Measurements from ENCODE around the gene RHOV. TPM values are rescaled to one million over a fixed set of nuclear protein-coding genes. Genes with fewer than 3 reads are reported as not detected.

RHOV gene
- 1.8 TPM for total RNA-seq (ENCODE audit: unreplicated experiment)
- long read RNA-seq: 0 reads

- H3K4me1 Mint-ChIP-seq (ENCODE audit: low read depth, unreplicated experiment): no peaks in the 10 kb centered on the region
- H3K9me3 Mint-ChIP-seq (ENCODE audit: unreplicated experiment): peaks cover 2% of the 10 kb centered on the region
- H3K27me3 Mint-ChIP-seq (ENCODE audit: unreplicated experiment): peaks cover 10% of the 10 kb centered on the region
- H3K36me3 Mint-ChIP-seq (ENCODE audit: unreplicated experiment): no peaks in the 10 kb centered on the region
- peak; percentile 70 for DNase-seq
- TF ChIP-seq CTCF (IDR thresholded peaks at IDR 0.05; ENCODE audit: partially characterized antibody, unreplicated experiment): no peak
- H3K4me3 Mint-ChIP-seq (ENCODE audit: unreplicated experiment): peak within 1 kb of the TSS; percentile 89
- peak within 1 kb of the TSS; percentile 77 for H3K27ac Mint-ChIP-seq (ENCODE audit: unreplicated experiment)
Observed at GRCh38 chr15:40873694-40874561, at the start of gene RHOV. TSS of gene RHOV (minus strand) at chr15:40874234. CDS start at chr15:40874139, 95 bp downstream.

- Mint-ChIP-seq H3K9me3 (ENCODE audit: unreplicated experiment) (peaks cover 26% of the 10 kb centered on the region), H3K36me3 (ENCODE audit: unreplicated experiment) (no peaks in the 10 kb centered on the region), H3K27me3 (ENCODE audit: unreplicated experiment) (peaks cover 29% of the 10 kb centered on the region), H3K4me3 (ENCODE audit: unreplicated experiment) (no peak overlapping the region), H3K4me1 (ENCODE audit: low read depth, unreplicated experiment) (peaks cover 21% of the 10 kb centered on the region), H3K27ac (ENCODE audit: unreplicated experiment) (no peak overlapping the region)
- TF ChIP-seq CTCF (IDR thresholded peaks at IDR 0.05; ENCODE audit: partially characterized antibody, unreplicated experiment): no peak
- DNase-seq: no peak
Observed at GRCh38 chr15:40923551-40923950, 49.5 kb upstream of the RHOV start.

DNA sequence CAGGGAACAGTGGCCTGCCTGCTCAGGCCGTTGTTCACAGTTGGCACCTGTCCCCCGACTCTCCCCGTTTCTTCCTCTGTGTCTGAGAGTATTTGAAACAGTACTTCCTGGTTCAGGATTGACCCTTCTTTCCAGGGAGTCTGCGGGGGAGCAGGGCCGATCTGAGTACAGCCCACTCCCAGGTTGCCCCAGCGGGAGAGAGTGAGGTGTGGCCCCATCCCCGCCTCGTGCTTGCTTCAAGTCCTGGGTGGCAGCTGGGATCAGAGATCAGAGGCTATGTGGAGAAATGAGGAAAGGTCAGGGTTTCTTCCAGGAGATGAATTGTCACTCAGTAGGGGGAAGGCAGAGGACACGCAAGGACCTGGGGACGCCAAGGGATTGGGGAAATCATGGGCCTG is 48.6 kb upstream of the RHOV start:
- TF ChIP-seq CTCF (IDR thresholded peaks at IDR 0.05; ENCODE audit: partially characterized antibody, unreplicated experiment): no peak
- peaks cover 29% of the 10 kb centered on the region for H3K27me3 Mint-ChIP-seq (ENCODE audit: unreplicated experiment)
- peaks cover 26% of the 10 kb centered on the region for H3K9me3 Mint-ChIP-seq (ENCODE audit: unreplicated experiment)
- peaks cover 24% of the 10 kb centered on the region for H3K4me1 Mint-ChIP-seq (ENCODE audit: low read depth, unreplicated experiment)
- no peak overlapping the region for H3K27ac Mint-ChIP-seq (ENCODE audit: unreplicated experiment)
- no peak for DNase-seq
- H3K36me3 Mint-ChIP-seq (ENCODE audit: unreplicated experiment): no peaks in the 10 kb centered on the region
- no peak overlapping the region for H3K4me3 Mint-ChIP-seq (ENCODE audit: unreplicated experiment)

DNA sequence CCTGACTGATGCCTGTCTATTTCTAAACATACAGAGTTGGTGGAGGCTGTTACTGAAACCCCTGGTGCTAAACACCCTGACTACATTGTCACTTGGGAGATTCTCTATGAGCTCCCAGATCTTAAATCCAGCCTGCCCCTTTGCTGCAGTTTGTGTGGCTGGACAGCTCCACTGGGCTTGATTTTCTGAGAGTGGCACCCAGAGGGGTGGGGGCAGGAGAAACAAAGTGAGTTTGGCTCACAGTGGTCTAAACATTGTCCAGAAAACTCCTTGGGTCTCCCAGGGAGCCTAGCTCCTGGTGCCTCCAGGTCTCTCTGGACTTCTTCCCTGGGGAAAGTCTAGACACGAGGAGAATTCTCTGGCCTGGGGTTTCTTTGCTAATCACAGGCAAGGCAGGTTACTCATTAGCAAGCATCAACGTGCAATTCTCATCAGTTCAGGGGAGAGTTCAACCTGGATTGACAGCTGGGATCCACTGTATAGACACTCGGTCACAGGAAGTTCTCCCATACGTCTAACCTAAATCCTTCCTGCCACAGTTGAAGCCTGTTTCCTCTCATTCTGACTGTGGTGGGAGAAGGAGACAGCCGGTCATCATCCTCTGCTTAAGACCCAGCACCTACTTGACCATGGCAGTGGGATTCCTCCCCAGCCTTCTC is 48.0 kb upstream of the RHOV start:
- Mint-ChIP-seq H3K4me3 (ENCODE audit: unreplicated experiment) (no peak overlapping the region), H3K27ac (ENCODE audit: unreplicated experiment) (no peak overlapping the region), H3K27me3 (ENCODE audit: unreplicated experiment) (peaks cover 26% of the 10 kb centered on the region), H3K9me3 (ENCODE audit: unreplicated experiment) (peaks cover 22% of the 10 kb centered on the region), H3K4me1 (ENCODE audit: low read depth, unreplicated experiment) (peaks cover 25% of the 10 kb centered on the region), H3K36me3 (ENCODE audit: unreplicated experiment) (no peaks in the 10 kb centered on the region)
- no peak for DNase-seq
- no peak for TF ChIP-seq CTCF (IDR thresholded peaks at IDR 0.05; ENCODE audit: partially characterized antibody, unreplicated experiment)
